ENCODE measurements around the gene SPINK13. TPM values are rescaled to one million over a fixed set of nuclear protein-coding genes. Genes with fewer than 3 reads are reported as not detected.

The SPINK13 gene
- total RNA-seq, 1 donor from 2014 or later, result not detected

- Mint-ChIP-seq H3K27ac (ENCODE audit: unreplicated experiment) (no peak overlapping the region), H3K4me1 (ENCODE audit: unreplicated experiment) (no peaks in the 10 kb centered on the region), H3K9me3 (ENCODE audit: unreplicated experiment) (peaks cover 5% of the 10 kb centered on the region), H3K36me3 (ENCODE audit: unreplicated experiment) (peaks cover 2% of the 10 kb centered on the region), H3K27me3 (ENCODE audit: unreplicated experiment) (no peaks in the 10 kb centered on the region), H3K4me3 (ENCODE audit: unreplicated experiment) (no peak overlapping the region)
- no peak for DNase-seq (ENCODE audit: extremely low spot score, unreplicated experiment)
- TF ChIP-seq CTCF (IDR thresholded peaks at IDR 0.05), result no peak
These were observed 64.8 kb downstream of the SPINK13 start for GRCh38 chr5:148333262-148333849.

- Mint-ChIP-seq H3K27ac (ENCODE audit: unreplicated experiment) (no peak within 1 kb of the TSS), H3K4me1 (ENCODE audit: unreplicated experiment) (no peaks in the 10 kb centered on the region), H3K4me3 (ENCODE audit: unreplicated experiment) (no peak within 1 kb of the TSS), H3K36me3 (ENCODE audit: unreplicated experiment) (no peaks in the 10 kb centered on the region), H3K9me3 (ENCODE audit: unreplicated experiment) (peaks cover 5% of the 10 kb centered on the region), H3K27me3 (ENCODE audit: unreplicated experiment) (no peaks in the 10 kb centered on the region)
- TF ChIP-seq CTCF (IDR thresholded peaks at IDR 0.05), result no peak
- DNase-seq (ENCODE audit: extremely low spot score, unreplicated experiment), result no peak
These were observed 66.7 kb downstream of the SPINK13 start, which contains the start of gene SPINK9 for GRCh38 chr5:148335259-148335658. Gene SPINK9, plus strand, starts transcription at chr5:148335559. Its CDS starts 55 bp downstream, at chr5:148335614.

Other genes with a start within 250 kb of the SPINK13 start
- gene SPINK5, start 204.8 kb upstream of the SPINK13 start, total RNA-seq, result 3.4 and 4.1 TPM in 2 replicates
- not detected in 2 replicates for gene SPINK14, start 100.2 kb upstream of the SPINK13 start, total RNA-seq
- not detected in 2 replicates for gene SPINK6, start 65.8 kb upstream of the SPINK13 start, total RNA-seq
- gene MARCOL, start 30.3 kb upstream of the SPINK13 start, total RNA-seq, result not detected in 2 replicates
- gene SPINK7, start 43.6 kb downstream of the SPINK13 start, total RNA-seq, result not detected in 2 replicates
- gene SPINK9, start 66.8 kb downstream of the SPINK13 start, total RNA-seq, result not detected in 2 replicates
- 50.1 TPM in 2 replicates for gene FBXO38, start 115.2 kb downstream of the SPINK13 start, total RNA-seq